ENCODE results near the gene BATF2. TPM values are rescaled to one million over a fixed set of nuclear protein-coding genes. Genes with fewer than 3 reads are reported as not detected.

The BATF2 gene
- total RNA-seq, 2 experiments from 2014 or later: 1.2 TPM

- POLR2A ChIA-PET: interaction anchor here (0.7 to 1.3 kb wide), 3 partner anchors 43 to 575 kb away, joined by 3 read pairs; partner anchors contain the start of genes ARL2 and PPP2R5B
- peak; percentile 90 for DNase-seq
- H3K36me3 Mint-ChIP-seq: no peaks in the 10 kb centered on the region
- H3K9me3 Mint-ChIP-seq: no peaks in the 10 kb centered on the region
- peak within 1 kb of the TSS; percentile 58 for H3K27ac Mint-ChIP-seq
- peaks cover 14% of the 10 kb centered on the region for H3K4me1 Mint-ChIP-seq
- ATAC-seq (ENCODE audit: low read depth): peak; percentile 90
- peak within 1 kb of the TSS; percentile 66 for H3K4me3 Mint-ChIP-seq
- H3K27me3 Mint-ChIP-seq: peaks cover 5% of the 10 kb centered on the region
These were observed 25.1 kb downstream of the BATF2 start, which contains the start of gene MAJIN for GRCh38 chr11:64971421-64972233. Gene MAJIN (minus strand): TSS chr11:64972108. CDS start chr11:64959405, 12,703 bp downstream.

- Mint-ChIP-seq H3K4me3 (peak overlapping the region; percentile 35), H3K9me3 (no peaks in the 10 kb centered on the region), H3K27me3 (peaks cover 5% of the 10 kb centered on the region), H3K4me1 (peaks cover 14% of the 10 kb centered on the region), H3K27ac (no peak overlapping the region), H3K36me3 (no peaks in the 10 kb centered on the region)
- ATAC-seq (ENCODE audit: low read depth) (no peak), DNase-seq (no peak)
- POLR2A ChIA-PET: interaction anchor here (0.7 kb wide), 1 partner anchor 576 kb away, joined by 3 read pairs; no protein-coding TSS in a partner anchor
These were observed 26.0 kb downstream of the BATF2 start for GRCh38 chr11:64970731-64971151.

GRCh38 chr11:64969209-64969608 is 27.6 kb downstream of the BATF2 start:
- H3K27me3 Mint-ChIP-seq: peaks cover 5% of the 10 kb centered on the region
- peaks cover 17% of the 10 kb centered on the region for H3K4me1 Mint-ChIP-seq
- ATAC-seq (ENCODE audit: low read depth): no peak
- DNase-seq: no peak
- no peak overlapping the region for H3K27ac Mint-ChIP-seq
- H3K36me3 Mint-ChIP-seq: no peaks in the 10 kb centered on the region
- H3K9me3 Mint-ChIP-seq: no peaks in the 10 kb centered on the region
- no peak overlapping the region for H3K4me3 Mint-ChIP-seq
- POLR2A ChIA-PET: interaction anchor here (0.6 kb wide), 1 partner anchor 45 kb away, joined by 3 read pairs; the partner anchor contains the start of gene PPP2R5B

- H3K4me1 Mint-ChIP-seq: peaks cover 17% of the 10 kb centered on the region
- no peak overlapping the region for H3K27ac Mint-ChIP-seq
- H3K9me3 Mint-ChIP-seq: no peaks in the 10 kb centered on the region
- ATAC-seq (ENCODE audit: low read depth) (no peak), DNase-seq (no peak)
- POLR2A ChIA-PET: no interaction called here
- peaks cover 10% of the 10 kb centered on the region for H3K27me3 Mint-ChIP-seq
- H3K4me3 Mint-ChIP-seq: no peak overlapping the region
- no peaks in the 10 kb centered on the region for H3K36me3 Mint-ChIP-seq
These were observed 29.4 kb downstream of the BATF2 start for GRCh38 chr11:64967375-64967774.

GRCh38 chr11:64963072-64963631 is 33.6 kb downstream of the BATF2 start:
- Mint-ChIP-seq H3K4me1 (peaks cover 11% of the 10 kb centered on the region), H3K4me3 (no peak overlapping the region), H3K36me3 (no peaks in the 10 kb centered on the region), H3K27ac (no peak overlapping the region), H3K27me3 (peaks cover 17% of the 10 kb centered on the region), H3K9me3 (no peaks in the 10 kb centered on the region)
- POLR2A ChIA-PET: no interaction called here
- ATAC-seq (ENCODE audit: low read depth): no peak
- no peak for DNase-seq

- Mint-ChIP-seq H3K27me3 (peaks cover 19% of the 10 kb centered on the region), H3K4me1 (peaks cover 8% of the 10 kb centered on the region), H3K9me3 (no peaks in the 10 kb centered on the region), H3K27ac (no peak overlapping the region), H3K4me3 (no peak overlapping the region), H3K36me3 (no peaks in the 10 kb centered on the region)
- POLR2A ChIA-PET: interaction anchor here (0.7 kb wide), 1 partner anchor 36 kb away, joined by 3 read pairs; the partner anchor contains the start of gene PPP2R5B
- ATAC-seq (ENCODE audit: low read depth): no peak
- DNase-seq: no peak
These were observed 36.1 kb downstream of the BATF2 start for GRCh38 chr11:64960719-64961118.

- Mint-ChIP-seq H3K27ac (no peak overlapping the region), H3K36me3 (no peaks in the 10 kb centered on the region), H3K27me3 (peaks cover 21% of the 10 kb centered on the region), H3K4me1 (peaks cover 2% of the 10 kb centered on the region), H3K9me3 (no peaks in the 10 kb centered on the region), H3K4me3 (no peak overlapping the region)
- no peak for ATAC-seq (ENCODE audit: low read depth)
- DNase-seq: no peak
- POLR2A ChIA-PET: no interaction called here
These were observed 37.3 kb downstream of the BATF2 start for GRCh38 chr11:64959498-64959897.

GRCh38 chr11:64954201-64954600 is 42.6 kb downstream of the BATF2 start:
- DNase-seq (no peak), ATAC-seq (ENCODE audit: low read depth) (no peak)
- POLR2A ChIA-PET: no interaction called here
- no peak overlapping the region for H3K4me3 Mint-ChIP-seq
- H3K9me3 Mint-ChIP-seq: no peaks in the 10 kb centered on the region
- H3K36me3 Mint-ChIP-seq: no peaks in the 10 kb centered on the region
- H3K27ac Mint-ChIP-seq: no peak overlapping the region
- H3K4me1 Mint-ChIP-seq: no peaks in the 10 kb centered on the region
- H3K27me3 Mint-ChIP-seq: peaks cover 22% of the 10 kb centered on the region

GRCh38 chr11:64951529-64951928 is 45.2 kb downstream of the BATF2 start:
- Mint-ChIP-seq H3K4me3 (no peak overlapping the region), H3K36me3 (no peaks in the 10 kb centered on the region), H3K4me1 (no peaks in the 10 kb centered on the region), H3K27me3 (peaks cover 21% of the 10 kb centered on the region), H3K9me3 (no peaks in the 10 kb centered on the region), H3K27ac (no peak overlapping the region)
- no peak for DNase-seq
- POLR2A ChIA-PET: interaction anchor here (0.7 kb wide), 1 partner anchor 637 kb away, joined by 5 read pairs; no protein-coding TSS in a partner anchor
- ATAC-seq (ENCODE audit: low read depth): no peak

- Mint-ChIP-seq H3K9me3 (no peaks in the 10 kb centered on the region), H3K27ac (no peak overlapping the region), H3K4me1 (no peaks in the 10 kb centered on the region), H3K27me3 (peaks cover 30% of the 10 kb centered on the region), H3K4me3 (no peak overlapping the region), H3K36me3 (no peaks in the 10 kb centered on the region)
- no peak for DNase-seq
- ATAC-seq (ENCODE audit: low read depth): no peak
- POLR2A ChIA-PET: no interaction called here
These were observed 49.5 kb downstream of the BATF2 start for GRCh38 chr11:64947208-64947814.

Small RNAs within 50 kb of the gene (microRNA-seq; reads per million reads assigned to microRNA genes)
- not detected for gene MIR6879

Other genes with a start within 250 kb of the BATF2 start
- 1 to 10 TPM; 3.8 to 7.2 TPM for gene PYGM, start 237.0 kb downstream of the BATF2 start, total RNA-seq
- 100 to 1,000 TPM; 519 to 524 TPM for gene SF1, start 218.4 kb downstream of the BATF2 start, total RNA-seq
- gene MAP4K2, start 193.8 kb downstream of the BATF2 start, total RNA-seq: 10 to 100 TPM; 92.0 to 96.2 TPM
- gene MEN1, start 186.4 kb downstream of the BATF2 start, total RNA-seq: 10 to 100 TPM; 37.4 to 39.0 TPM
- 1 to 10 TPM; 3.4 to 3.5 TPM for gene CDC42BPG, start 152.3 kb downstream of the BATF2 start, total RNA-seq
- gene EHD1, start 118.3 kb downstream of the BATF2 start, total RNA-seq: 100 to 1,000 TPM; 187 to 195 TPM
- 10 to 100 TPM; 34.5 to 39.7 TPM for gene ATG2A, start 79.8 kb downstream of the BATF2 start, total RNA-seq
- 10 to 100 TPM; 18.6 to 22.3 TPM for gene PPP2R5B, start 72.3 kb downstream of the BATF2 start, total RNA-seq
- gene GPHA2, start 61.1 kb downstream of the BATF2 start, total RNA-seq: not detected
- gene MAJIN, start 24.9 kb downstream of the BATF2 start, total RNA-seq: not detected
- gene ARL2, start 17.2 kb upstream of the BATF2 start, total RNA-seq: 10 to 100 TPM; 69.5 to 70.2 TPM
- gene SNX15, start 30.5 kb upstream of the BATF2 start, total RNA-seq: 10 to 100 TPM; 22.4 to 28.3 TPM
- 10 to 100 TPM; 24.2 to 25.8 TPM for gene SAC3D1, start 44.2 kb upstream of the BATF2 start, total RNA-seq
- 10 to 100 TPM; 19.8 to 22.3 TPM for gene NAALADL1, start 61.6 kb upstream of the BATF2 start, total RNA-seq
- gene CDCA5, start 87.1 kb upstream of the BATF2 start, total RNA-seq: 10 to 100 TPM; 85.5 to 95.7 TPM
- gene ZFPL1, start 87.3 kb upstream of the BATF2 start, total RNA-seq: 10 to 100 TPM; 37.3 to 41.2 TPM
- 100 to 1,000 TPM; 130 to 138 TPM for gene VPS51, start 99.2 kb upstream of the BATF2 start, total RNA-seq
- 10 to 100 TPM; 26.1 to 26.2 TPM for gene TM7SF2, start 114.9 kb upstream of the BATF2 start, total RNA-seq
- gene ZNHIT2, start 120.7 kb upstream of the BATF2 start, total RNA-seq: 10 to 100 TPM; 11.1 to 11.9 TPM
- gene FAU, start 125.2 kb upstream of the BATF2 start, total RNA-seq: 1,000 to 10,000 TPM; 1,110 to 1,162 TPM
- 10 to 100 TPM; 50.7 to 53.6 TPM for gene MRPL49, start 125.3 kb upstream of the BATF2 start, total RNA-seq
- 10 to 100 TPM; 43.4 to 45.1 TPM for gene SYVN1, start 137.5 kb upstream of the BATF2 start, total RNA-seq
- not detected for gene SPDYC, start 173.3 kb upstream of the BATF2 start, total RNA-seq
- gene CAPN1, start 185.0 kb upstream of the BATF2 start, total RNA-seq: 100 to 1,000 TPM; 164 to 174 TPM

Data from activated naive CD8-positive, alpha-beta T cell treated with anti-CD3 and anti-CD28 coated beads, Interleukin-2, amount 10 ng/mL, durations not matched to agents 7 days and 5 days (primary cell).